Thyroid gland (tissue), 4 donors: ENCODE data around the gene GRK1.

ENCODE experiments used
- POLR2A ChIP-seq, 2 donors: fragments of 450-650 bp; IDR thresholded peaks; one replicate each; pipeline ENCODE4 v1.6.1; 2017; ENCODE audit warnings: antibody characterized with exemption in 2 of 2, mild to moderate bottlenecking in 2 of 2, moderate library complexity in 1 of 2
- TF ChIP-seq, protein P1 (sequence below), 6 experiments: fragments of 200-600 bp in 3 of 6; fragments of 450-650 bp in 3 of 6; sonication (generic) in 3 of 6; IDR thresholded peaks; one replicate each; pipeline ENCODE4 v1.5.1; 2016 to 2019; ENCODE audit warnings: antibody characterized with exemption in 6 of 6, mild to moderate bottlenecking in 2 of 6, inconsistent platforms in 1 of 6, moderate library complexity in 1 of 6

DNA sequence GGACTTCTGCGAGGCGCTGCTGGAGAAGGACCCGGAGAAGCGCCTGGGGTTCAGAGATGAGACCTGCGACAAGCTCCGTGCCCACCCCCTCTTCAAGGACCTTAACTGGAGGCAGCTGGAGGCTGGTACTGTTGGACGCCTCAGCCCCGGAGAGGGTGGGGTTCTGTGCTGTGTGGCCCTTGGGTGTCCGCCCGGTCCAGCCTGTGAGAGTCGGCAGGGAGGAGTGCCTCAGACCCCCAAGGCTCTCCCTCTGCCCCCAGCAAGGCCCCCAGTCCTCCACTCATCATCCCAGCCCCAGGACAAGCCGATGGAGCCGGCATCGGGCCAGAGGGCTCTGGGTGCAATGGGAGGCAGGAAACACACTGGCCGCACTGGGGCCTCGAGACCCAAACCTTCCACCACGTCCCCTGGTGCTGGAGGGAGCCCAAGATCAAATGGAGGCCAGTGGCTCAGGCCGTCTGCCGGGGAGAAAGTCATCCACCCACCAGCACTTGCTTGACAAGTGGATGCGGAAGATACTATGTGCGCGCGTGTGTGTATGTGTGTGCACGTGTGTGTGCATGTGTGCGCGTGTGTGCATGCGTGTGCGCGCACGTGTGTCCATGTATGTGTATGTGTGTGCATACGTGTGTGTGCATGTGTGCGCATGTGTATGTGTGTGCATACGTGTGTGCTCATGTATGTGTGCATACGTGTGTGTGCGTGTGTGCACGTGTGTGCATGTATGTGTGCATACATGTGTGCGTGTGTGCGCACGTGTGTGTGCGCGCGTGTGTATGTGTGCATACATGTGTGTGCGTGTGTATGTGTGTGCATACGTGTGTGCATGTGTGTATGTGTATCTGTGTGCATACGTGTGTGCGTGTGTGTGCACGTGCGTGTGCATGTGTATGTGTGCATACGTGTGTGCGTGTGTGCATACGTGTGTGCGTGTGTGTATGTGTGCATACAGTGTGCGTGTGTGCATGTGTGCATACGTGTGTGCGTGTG lies 66.2 kb downstream of the GRK1 start:
- TF ChIP-seq, protein P1, sequence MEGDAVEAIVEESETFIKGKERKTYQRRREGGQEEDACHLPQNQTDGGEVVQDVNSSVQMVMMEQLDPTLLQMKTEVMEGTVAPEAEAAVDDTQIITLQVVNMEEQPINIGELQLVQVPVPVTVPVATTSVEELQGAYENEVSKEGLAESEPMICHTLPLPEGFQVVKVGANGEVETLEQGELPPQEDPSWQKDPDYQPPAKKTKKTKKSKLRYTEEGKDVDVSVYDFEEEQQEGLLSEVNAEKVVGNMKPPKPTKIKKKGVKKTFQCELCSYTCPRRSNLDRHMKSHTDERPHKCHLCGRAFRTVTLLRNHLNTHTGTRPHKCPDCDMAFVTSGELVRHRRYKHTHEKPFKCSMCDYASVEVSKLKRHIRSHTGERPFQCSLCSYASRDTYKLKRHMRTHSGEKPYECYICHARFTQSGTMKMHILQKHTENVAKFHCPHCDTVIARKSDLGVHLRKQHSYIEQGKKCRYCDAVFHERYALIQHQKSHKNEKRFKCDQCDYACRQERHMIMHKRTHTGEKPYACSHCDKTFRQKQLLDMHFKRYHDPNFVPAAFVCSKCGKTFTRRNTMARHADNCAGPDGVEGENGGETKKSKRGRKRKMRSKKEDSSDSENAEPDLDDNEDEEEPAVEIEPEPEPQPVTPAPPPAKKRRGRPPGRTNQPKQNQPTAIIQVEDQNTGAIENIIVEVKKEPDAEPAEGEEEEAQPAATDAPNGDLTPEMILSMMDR (IDR thresholded peaks at IDR 0.05): no peak
- TF ChIP-seq POLR2A (IDR thresholded peaks at IDR 0.05): no peak
